ENCODE results near the gene MORC2.

MORC2 gene

DNA sequence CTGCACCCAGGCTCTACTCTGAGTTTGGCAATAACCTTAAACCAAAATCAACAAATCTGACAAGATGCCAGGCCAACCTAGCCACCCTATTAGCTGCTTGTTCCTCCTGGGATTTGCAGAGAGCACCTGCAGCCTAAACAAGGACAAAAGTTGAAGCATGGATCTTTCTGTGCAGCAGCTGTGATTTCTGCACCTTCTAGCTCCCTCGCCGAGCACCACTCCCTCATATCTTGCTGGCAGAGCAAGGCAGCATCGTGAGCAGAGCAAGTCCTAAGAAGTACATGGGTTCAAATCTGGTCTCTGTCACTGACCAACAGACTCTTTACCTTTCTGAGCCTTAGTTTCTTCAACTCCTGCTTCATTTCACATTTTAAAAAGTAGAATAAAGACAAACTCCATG is 38.3 kb downstream of the MORC2 start:
- no peak overlapping the region for H3K4me3 ChIP-seq (ENCODE audit: low read depth, low read length)
- TF ChIP-seq, protein P1, sequence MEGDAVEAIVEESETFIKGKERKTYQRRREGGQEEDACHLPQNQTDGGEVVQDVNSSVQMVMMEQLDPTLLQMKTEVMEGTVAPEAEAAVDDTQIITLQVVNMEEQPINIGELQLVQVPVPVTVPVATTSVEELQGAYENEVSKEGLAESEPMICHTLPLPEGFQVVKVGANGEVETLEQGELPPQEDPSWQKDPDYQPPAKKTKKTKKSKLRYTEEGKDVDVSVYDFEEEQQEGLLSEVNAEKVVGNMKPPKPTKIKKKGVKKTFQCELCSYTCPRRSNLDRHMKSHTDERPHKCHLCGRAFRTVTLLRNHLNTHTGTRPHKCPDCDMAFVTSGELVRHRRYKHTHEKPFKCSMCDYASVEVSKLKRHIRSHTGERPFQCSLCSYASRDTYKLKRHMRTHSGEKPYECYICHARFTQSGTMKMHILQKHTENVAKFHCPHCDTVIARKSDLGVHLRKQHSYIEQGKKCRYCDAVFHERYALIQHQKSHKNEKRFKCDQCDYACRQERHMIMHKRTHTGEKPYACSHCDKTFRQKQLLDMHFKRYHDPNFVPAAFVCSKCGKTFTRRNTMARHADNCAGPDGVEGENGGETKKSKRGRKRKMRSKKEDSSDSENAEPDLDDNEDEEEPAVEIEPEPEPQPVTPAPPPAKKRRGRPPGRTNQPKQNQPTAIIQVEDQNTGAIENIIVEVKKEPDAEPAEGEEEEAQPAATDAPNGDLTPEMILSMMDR (IDR thresholded peaks at IDR 0.05; ENCODE audit: low read depth, low read length): no peak

- TF ChIP-seq, protein P1 (IDR thresholded peaks at IDR 0.05; ENCODE audit: low read depth, low read length): no peak
- no peak overlapping the region for H3K4me3 ChIP-seq (ENCODE audit: low read depth, low read length)
Measured at GRCh38 chr22:30928401-30928800, 40.2 kb downstream of the MORC2 start.

DNA sequence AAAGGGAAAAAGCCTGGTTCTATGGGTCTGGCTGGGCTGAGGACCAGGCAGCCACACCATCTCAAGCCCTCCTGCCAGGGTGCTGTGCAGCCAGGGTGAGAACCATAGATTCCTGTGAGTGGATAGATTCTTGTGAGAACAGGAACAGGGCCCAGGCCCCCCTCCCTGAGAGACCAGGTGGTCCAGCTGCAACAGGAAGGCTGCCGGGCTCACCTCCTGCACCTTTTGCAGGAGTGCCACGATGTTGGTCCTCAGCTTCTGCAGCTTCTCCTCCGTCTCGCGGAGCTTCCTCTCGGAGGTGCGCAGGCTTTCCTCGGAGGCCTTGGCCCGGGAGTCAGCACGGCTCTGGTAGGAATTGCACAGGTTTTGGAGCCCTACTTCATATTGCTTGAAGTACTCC is 40.8 kb downstream of the MORC2 start:
- no peak overlapping the region for H3K4me3 ChIP-seq (ENCODE audit: low read depth, low read length)
- TF ChIP-seq, protein P1 (IDR thresholded peaks at IDR 0.05; ENCODE audit: low read depth, low read length): no peak

GRCh38 chr22:30926706-30927105 is 41.9 kb downstream of the MORC2 start:
- no peak overlapping the region for H3K4me3 ChIP-seq (ENCODE audit: low read depth, low read length)
- TF ChIP-seq, protein P1 (IDR thresholded peaks at IDR 0.05; ENCODE audit: low read depth, low read length): no peak

DNA sequence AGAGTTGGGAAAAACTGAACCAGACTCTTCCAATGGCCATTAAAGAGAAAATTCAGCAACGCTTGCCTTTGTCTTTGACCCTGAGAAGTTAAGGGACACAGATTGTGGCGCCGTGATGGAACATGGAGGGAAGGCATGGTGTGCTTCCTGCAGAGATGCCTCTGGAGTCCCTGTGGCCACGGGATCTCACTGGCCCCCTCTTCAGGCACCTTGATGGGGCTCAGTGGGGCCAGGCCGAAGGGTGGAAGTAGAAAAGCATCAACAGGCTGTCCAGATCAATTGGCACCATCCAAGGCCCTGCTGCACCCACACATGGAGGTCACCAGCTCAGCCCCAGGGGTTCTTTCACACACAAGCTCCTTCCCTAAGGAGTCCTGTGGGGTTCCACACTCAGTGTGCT is 42.9 kb downstream of the MORC2 start:
- TF ChIP-seq, protein P1 (IDR thresholded peaks at IDR 0.05; ENCODE audit: low read depth, low read length): no peak
- no peak overlapping the region for H3K4me3 ChIP-seq (ENCODE audit: low read depth, low read length)

- TF ChIP-seq, protein P1 (IDR thresholded peaks at IDR 0.05; ENCODE audit: low read depth, low read length): no peak
- no peak overlapping the region for H3K4me3 ChIP-seq (ENCODE audit: low read depth, low read length)
Measured at GRCh38 chr22:30923168-30923900, 45.2 kb downstream of the MORC2 start.

DNA sequence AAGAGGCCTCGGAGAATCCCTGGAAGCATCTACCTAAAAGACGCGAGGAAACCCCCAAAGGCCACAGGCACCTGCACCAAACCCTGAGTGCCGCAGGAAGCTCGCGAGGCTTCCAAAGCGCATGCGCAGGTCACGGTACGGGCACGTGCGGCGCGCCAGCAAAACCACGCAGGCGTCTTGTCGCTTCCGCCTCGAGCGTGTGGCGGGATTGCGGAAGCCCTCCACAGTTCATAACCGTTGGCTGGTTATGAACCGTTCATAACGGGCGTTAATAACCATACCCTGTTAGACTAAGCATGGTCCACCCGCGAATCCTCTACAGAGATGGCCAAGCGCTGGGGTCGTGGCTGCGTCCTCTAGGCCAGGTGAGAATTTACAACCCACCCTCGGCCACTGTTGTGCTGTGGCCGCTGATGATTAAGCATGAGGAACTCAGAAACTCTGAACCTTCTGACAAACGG is 46.4 kb downstream of the MORC2 start:
- no peak overlapping the region for H3K4me3 ChIP-seq (ENCODE audit: low read depth, low read length)
- TF ChIP-seq, protein P1 (IDR thresholded peaks at IDR 0.05; ENCODE audit: low read depth, low read length): no peak

Measured in WI38 (cell line).